ENCODE measurements around the gene TNFAIP8L2. TPM values are rescaled to one million over a fixed set of nuclear protein-coding genes. Genes with fewer than 3 reads are reported as not detected.

Gene TNFAIP8L2
- total RNA-seq, 5 donors from 2014 or later (not counting 1 experiment from before 2014, with no cell fraction given), result 3.7 to 41.2 (median 38.8) TPM

Other genes starting within 250 kb of the TNFAIP8L2 start
- gene SETDB1, start 230.3 kb upstream of the TNFAIP8L2 start, total RNA-seq, result 10 to 100 TPM; 44.5 to 72.6 (median 62.5) TPM
- 100 to 1,000 TPM in 4 of 5 donors, 10 to 100 TPM in 1; 74.3 to 153 (median 135) TPM for gene CERS2, start 181.8 kb upstream of the TNFAIP8L2 start, total RNA-seq
- under 1 TPM in 2 of 5 donors, not detected in 3; 0.15 to 0.16 TPM for gene ANXA9, start 174.4 kb upstream of the TNFAIP8L2 start, total RNA-seq
- gene MINDY1, start 149.7 kb upstream of the TNFAIP8L2 start, total RNA-seq, result 10 to 100 TPM; 15.3 to 26.8 (median 19.0) TPM
- 10 to 100 TPM; 15.3 to 31.3 (median 24.9) TPM for gene PRUNE1, start 148.2 kb upstream of the TNFAIP8L2 start, total RNA-seq
- 1 to 10 TPM in 3 of 5 donors, under 1 TPM in 2; 0.54 to 2.6 (median 2.2) TPM for gene BNIPL, start 120.1 kb upstream of the TNFAIP8L2 start, total RNA-seq
- 1 to 10 TPM in 4 of 5 donors, under 1 TPM in 1; 0.61 to 4.8 (median 3.3) TPM for gene C1orf56, start 108.9 kb upstream of the TNFAIP8L2 start, total RNA-seq
- 100 to 1,000 TPM; 419 to 475 (median 450) TPM for gene CDC42SE1, start 97.0 kb upstream of the TNFAIP8L2 start, total RNA-seq
- gene MLLT11, start 96.3 kb upstream of the TNFAIP8L2 start, total RNA-seq, result 1 to 10 TPM; 3.6 to 4.9 (median 3.9) TPM
- gene GABPB2, start 85.9 kb upstream of the TNFAIP8L2 start, total RNA-seq, result 10 to 100 TPM; 29.6 to 41.3 (median 32.5) TPM
- 10 to 100 TPM in 1 of 5 donors, 1 to 10 TPM in 4; 2.5 to 11.5 (median 8.5) TPM for gene SEMA6C, start 10.0 kb upstream of the TNFAIP8L2 start, total RNA-seq
- gene LYSMD1, start 9.3 kb downstream of the TNFAIP8L2 start, total RNA-seq, result 1 to 10 TPM in 3 of 5 donors, under 1 TPM in 2; 0.68 to 3.2 (median 2.3) TPM
- gene SCNM1, start 9.5 kb downstream of the TNFAIP8L2 start, total RNA-seq, result 10 to 100 TPM; 35.4 to 60.4 (median 52.4) TPM
- 1 to 10 TPM; 1.9 to 6.2 (median 5.3) TPM for gene TMOD4, start 19.3 kb downstream of the TNFAIP8L2 start, total RNA-seq
- gene VPS72, start 33.5 kb downstream of the TNFAIP8L2 start, total RNA-seq, result 10 to 100 TPM; 50.2 to 84.5 (median 58.9) TPM
- 10 to 100 TPM; 39.2 to 52.7 (median 48.0) TPM for gene PIP5K1A, start 41.9 kb downstream of the TNFAIP8L2 start, total RNA-seq
- 100 to 1,000 TPM in 3 of 5 donors, 10 to 100 TPM in 2; 68.1 to 150 (median 133) TPM for gene PSMD4, start 98.1 kb downstream of the TNFAIP8L2 start, total RNA-seq
- gene ZNF687, start 125.7 kb downstream of the TNFAIP8L2 start, total RNA-seq, result 10 to 100 TPM; 27.7 to 44.2 (median 40.5) TPM
- gene PI4KB, start 170.8 kb downstream of the TNFAIP8L2 start, total RNA-seq, result 10 to 100 TPM; 64.9 to 96.9 (median 75.4) TPM
- 10 to 100 TPM; 50.3 to 79.8 (median 70.2) TPM for gene RFX5, start 190.6 kb downstream of the TNFAIP8L2 start, total RNA-seq
- 1 to 10 TPM in 1 of 5 donors, under 1 TPM in 2, not detected in 2; 0.72 to 1.2 (median 0.93) TPM for gene SELENBP1, start 216.1 kb downstream of the TNFAIP8L2 start, total RNA-seq
- gene PSMB4, start 242.9 kb downstream of the TNFAIP8L2 start, total RNA-seq, result 100 to 1,000 TPM; 221 to 283 (median 232) TPM